Amniotic epithelial cell (primary cell): ENCODE data around the gene ADCY1.

Experiments
- DNase-seq: peaks from one replicate; pipeline ENCODE4 v3.0.0-alpha.2; 2010; ENCODE audit warnings: low read depth

ADCY1 gene

GRCh38 chr7:45594745-45595535 is 20.8 kb downstream of the ADCY1 start:
- DNase-seq: no peak

- no peak for DNase-seq
Measured at GRCh38 chr7:45595809-45596664, 21.9 kb downstream of the ADCY1 start.

GRCh38 chr7:45596665-45597095 is 22.5 kb downstream of the ADCY1 start:
- no peak for DNase-seq

- no peak for DNase-seq
Measured at GRCh38 chr7:45597286-45597984, 23.3 kb downstream of the ADCY1 start.

GRCh38 chr7:45598886-45599520 is 24.8 kb downstream of the ADCY1 start:
- DNase-seq: no peak

GRCh38 chr7:45599851-45600706 is 25.9 kb downstream of the ADCY1 start:
- no peak for DNase-seq

GRCh38 chr7:45601094-45601493 is 26.9 kb downstream of the ADCY1 start:
- DNase-seq: no peak

GRCh38 chr7:45601816-45602540 is 27.8 kb downstream of the ADCY1 start:
- no peak for DNase-seq

GRCh38 chr7:45606050-45606449 is 31.9 kb downstream of the ADCY1 start:
- no peak for DNase-seq

GRCh38 chr7:45606931-45607330 is 32.8 kb downstream of the ADCY1 start:
- DNase-seq: no peak

- DNase-seq: no peak
Measured at GRCh38 chr7:45609180-45609579, 35.0 kb downstream of the ADCY1 start.

GRCh38 chr7:45610019-45610418 is 35.9 kb downstream of the ADCY1 start:
- no peak for DNase-seq

- DNase-seq: no peak
Measured at GRCh38 chr7:45610660-45611299, 36.6 kb downstream of the ADCY1 start.

- DNase-seq: no peak
Measured at GRCh38 chr7:45617166-45617565, 43.0 kb downstream of the ADCY1 start.

- DNase-seq: no peak
Measured at GRCh38 chr7:45622058-45622457, 47.9 kb downstream of the ADCY1 start.

- DNase-seq: no peak
Measured at GRCh38 chr7:45623157-45623556, 49.0 kb downstream of the ADCY1 start.

GRCh38 chr7:45623740-45624391 is 49.7 kb downstream of the ADCY1 start:
- no peak for DNase-seq

GRCh38 chr7:45624392-45624760 is 50.2 kb downstream of the ADCY1 start:
- DNase-seq: no peak

- no peak for DNase-seq
Measured at GRCh38 chr7:45625067-45625466, 50.9 kb downstream of the ADCY1 start.
